ENCODE measurements around the gene PRPH. TPM values are rescaled to one million over a fixed set of nuclear protein-coding genes. Genes with fewer than 3 reads are reported as not detected.

The PRPH gene
- total RNA-seq, 4 donors from 2014 or later, result 0.19 to 1.4 (median 0.61) TPM; not detected in 1

GRCh38 chr12:49283541-49284429, 11.2 kb upstream of the PRPH start:
- 76 to 83% methylated on average over 21 to 22 of the region's 25 CpGs for WGBS, 2 donors
- peak in 1 of 2 donors; percentile 56 for DNase-seq (ENCODE audit: low spot score in 2 of 2)
- no peak for TF ChIP-seq CTCF (IDR thresholded peaks at IDR 0.05)
- no peak for TF ChIP-seq POLR2A (IDR thresholded peaks at IDR 0.05)
- no peak overlapping the region for H3K4me3 ChIP-seq (ENCODE audit: low read depth, poor library complexity, severe bottlenecking)
- intact Hi-C loops (cut with DNase I; ENCODE audit: low total_unique reads), result no loop called here

GRCh38 chr12:49284672-49285071, 10.3 kb upstream of the PRPH start:
- TF ChIP-seq CTCF (IDR thresholded peaks at IDR 0.05) (no peak), POLR2A (IDR thresholded peaks at IDR 0.05) (no peak)
- intact Hi-C loops (cut with DNase I; ENCODE audit: low total_unique reads), result loop anchor here (5.0 kb wide), 1 partner anchor 58 kb away; no protein-coding TSS in a partner anchor
- WGBS, 2 donors, result 85 to 88% methylated on average over 4 of the region's 4 CpGs
- H3K4me3 ChIP-seq (ENCODE audit: low read depth, poor library complexity, severe bottlenecking), result no peak overlapping the region
- DNase-seq (ENCODE audit: low spot score in 2 of 2), result peak in 1 of 2 donors; percentile 8

GRCh38 chr12:49287876-49288275, 7.1 kb upstream of the PRPH start:
- H3K4me3 ChIP-seq (ENCODE audit: low read depth, poor library complexity, severe bottlenecking), result no peak overlapping the region
- DNase-seq (ENCODE audit: low spot score in 2 of 2), result peak in 1 of 2 donors; percentile 59
- WGBS, 2 donors, result 58 to 62% methylated on average over 6 of the region's 6 CpGs
- TF ChIP-seq CTCF (IDR thresholded peaks at IDR 0.05) (no peak), POLR2A (IDR thresholded peaks at IDR 0.05) (no peak)
- intact Hi-C loops (cut with DNase I; ENCODE audit: low total_unique reads), result loop anchor here (5.0 kb wide), 1 partner anchor 54 kb away; no protein-coding TSS in a partner anchor

GRCh38 chr12:49288412-49288853, 6.5 kb upstream of the PRPH start:
- peak in 1 of 2 donors; percentile 88 for DNase-seq (ENCODE audit: low spot score in 2 of 2)
- TF ChIP-seq POLR2A (IDR thresholded peaks at IDR 0.05) (no peak), CTCF (IDR thresholded peaks at IDR 0.05) (peak in 1 of 3 donors; percentile 64)
- no peak overlapping the region for H3K4me3 ChIP-seq (ENCODE audit: low read depth, poor library complexity, severe bottlenecking)
- WGBS, 2 donors, result 8 to 9% methylated on average over 11 of the region's 11 CpGs
- intact Hi-C loops (cut with DNase I; ENCODE audit: low total_unique reads), result loop anchor here (5.0 kb wide), 1 partner anchor 54 kb away; no protein-coding TSS in a partner anchor

GRCh38 chr12:49288922-49289555, 5.9 kb upstream of the PRPH start:
- H3K4me3 ChIP-seq (ENCODE audit: low read depth, poor library complexity, severe bottlenecking), result no peak overlapping the region
- DNase-seq (ENCODE audit: low spot score in 2 of 2), result peak in 1 of 2 donors; percentile 61
- TF ChIP-seq CTCF (IDR thresholded peaks at IDR 0.05) (no peak), POLR2A (IDR thresholded peaks at IDR 0.05) (no peak)
- intact Hi-C loops (cut with DNase I; ENCODE audit: low total_unique reads), result loop anchor here (5.0 kb wide), 1 partner anchor 53 kb away; no protein-coding TSS in a partner anchor
- WGBS, 2 donors, result 73 to 75% methylated on average over 8 to 9 of the region's 9 CpGs

Data from lower leg skin (tissue), 4 donors.